Tibial nerve (tissue), 4 donors: ENCODE data around the gene CD1E.

Experiments
- EP300 ChIP-seq, 2 donors: sonication (generic); formaldehyde crosslinking; IDR thresholded peaks; one replicate each; pipeline ENCODE4 v1.6.1; 2017; ENCODE audit warnings: antibody characterized with exemption in 2 of 2, mild to moderate bottlenecking in 1 of 2
- POLR2A ChIP-seq, 2 donors: fragments of 450-650 bp; IDR thresholded peaks; one replicate each; pipeline ENCODE4 v1.6.1; 2017; ENCODE audit warnings: antibody characterized with exemption in 2 of 2, mild to moderate bottlenecking in 2 of 2, moderate library complexity in 2 of 2
- TF ChIP-seq, protein P1 (sequence below), 5 experiments: fragments of 200-600 bp in 3 of 5; fragments of 450-650 bp in 2 of 5; sonication (generic) in 3 of 5; IDR thresholded peaks; one replicate each; pipeline ENCODE4 v1.5.1; 2016 to 2019; ENCODE audit warnings: antibody characterized with exemption in 5 of 5, mild to moderate bottlenecking in 3 of 5, moderate library complexity in 2 of 5

- TF ChIP-seq, protein P1, sequence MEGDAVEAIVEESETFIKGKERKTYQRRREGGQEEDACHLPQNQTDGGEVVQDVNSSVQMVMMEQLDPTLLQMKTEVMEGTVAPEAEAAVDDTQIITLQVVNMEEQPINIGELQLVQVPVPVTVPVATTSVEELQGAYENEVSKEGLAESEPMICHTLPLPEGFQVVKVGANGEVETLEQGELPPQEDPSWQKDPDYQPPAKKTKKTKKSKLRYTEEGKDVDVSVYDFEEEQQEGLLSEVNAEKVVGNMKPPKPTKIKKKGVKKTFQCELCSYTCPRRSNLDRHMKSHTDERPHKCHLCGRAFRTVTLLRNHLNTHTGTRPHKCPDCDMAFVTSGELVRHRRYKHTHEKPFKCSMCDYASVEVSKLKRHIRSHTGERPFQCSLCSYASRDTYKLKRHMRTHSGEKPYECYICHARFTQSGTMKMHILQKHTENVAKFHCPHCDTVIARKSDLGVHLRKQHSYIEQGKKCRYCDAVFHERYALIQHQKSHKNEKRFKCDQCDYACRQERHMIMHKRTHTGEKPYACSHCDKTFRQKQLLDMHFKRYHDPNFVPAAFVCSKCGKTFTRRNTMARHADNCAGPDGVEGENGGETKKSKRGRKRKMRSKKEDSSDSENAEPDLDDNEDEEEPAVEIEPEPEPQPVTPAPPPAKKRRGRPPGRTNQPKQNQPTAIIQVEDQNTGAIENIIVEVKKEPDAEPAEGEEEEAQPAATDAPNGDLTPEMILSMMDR (IDR thresholded peaks at IDR 0.05), result no peak
- TF ChIP-seq POLR2A (IDR thresholded peaks at IDR 0.05) (no peak), EP300 (IDR thresholded peaks at IDR 0.05) (no peak)
Measured at GRCh38 chr1:158393476-158393875, 39.8 kb downstream of the CD1E start.
